ENCODE measurements around the gene SLC39A12.
"Not testable (repeated sequence)": the region's sequence is repeated elsewhere in the genome, so short reads cannot be mapped to it uniquely, and the experiment has no call there.

The SLC39A12 gene

GRCh38 chr10:17943033-17943745 is 8.5 kb upstream of the SLC39A12 start:
- H3K9me3 ChIP-seq (ENCODE audit: insufficient read depth, low read length) = no peaks in the 10 kb centered on the region
- no peak overlapping the region for H3K4me3 ChIP-seq (ENCODE audit: insufficient read depth, low read length, poor library complexity, severe bottlenecking)

DNA sequence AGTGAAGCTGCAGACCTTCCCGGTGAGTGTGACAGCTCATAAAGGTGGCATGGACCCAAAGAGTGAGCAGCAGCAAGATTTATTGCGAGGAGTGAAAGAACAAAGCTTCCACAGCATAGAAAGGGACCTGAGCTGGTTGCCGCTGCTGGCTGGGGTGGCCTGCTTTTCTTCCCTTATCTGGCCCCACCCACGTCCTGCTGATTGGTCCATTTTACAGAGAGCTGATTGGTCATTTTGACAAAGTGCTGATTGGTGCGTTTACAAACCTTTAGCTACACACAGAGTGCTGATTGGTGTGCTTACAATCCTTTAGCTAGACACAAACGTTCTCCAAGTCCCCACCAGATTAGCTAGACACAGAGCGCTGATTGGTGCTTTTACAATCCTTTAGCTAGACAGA is 1.4 kb upstream of the SLC39A12 start:
- not testable (repeated sequence) for H3K27ac ChIP-seq (ENCODE audit: low read depth, low read length); H3K27me3 ChIP-seq (ENCODE audit: low read length); H2AFZ ChIP-seq (ENCODE audit: low read depth, low read length, severe bottlenecking); H3K79me2 ChIP-seq (ENCODE audit: insufficient read depth, low read length); H3K4me3 ChIP-seq (ENCODE audit: insufficient read depth, low read length, poor library complexity, severe bottlenecking); H3K4me2 ChIP-seq (ENCODE audit: low read depth, low read length, poor library complexity, severe bottlenecking); H4K20me1 ChIP-seq (ENCODE audit: low read depth, low read length); H3K36me3 ChIP-seq (ENCODE audit: low read length); H3K9me2 ChIP-seq (replicated peaks; ENCODE audit: insufficient read depth, low read length); H3K9me3 ChIP-seq (ENCODE audit: insufficient read depth, low read length); H3K9ac ChIP-seq (ENCODE audit: low read length); H3F3A ChIP-seq (ENCODE audit: insufficient read depth)

More at GRCh38 chr10:17943033-17943745, 8.5 kb upstream of the SLC39A12 start:
- Histone ChIP-seq H3F3A (ENCODE audit: insufficient read depth) (no peaks in the 10 kb centered on the region), H3K9ac (ENCODE audit: low read length) (no peak overlapping the region), H3K79me2 (ENCODE audit: insufficient read depth, low read length) (no peaks in the 10 kb centered on the region), H3K4me2 (ENCODE audit: low read depth, low read length, poor library complexity, severe bottlenecking) (no peak overlapping the region), H3K27ac (ENCODE audit: low read depth, low read length) (no peak overlapping the region), H3K36me3 (ENCODE audit: low read length) (no peaks in the 10 kb centered on the region), H2AFZ (ENCODE audit: low read depth, low read length, severe bottlenecking) (no peak overlapping the region), H3K27me3 (ENCODE audit: low read length) (no peaks in the 10 kb centered on the region), H4K20me1 (ENCODE audit: low read depth, low read length) (no peaks in the 10 kb centered on the region), H3K9me2 (replicated peaks; ENCODE audit: insufficient read depth, low read length) (no peaks in the 10 kb centered on the region)
- no peak for TF ChIP-seq EZH2phosphoT487 (conservative IDR thresholded peaks at IDR 0.05; ENCODE audit: low read length)
- no peak for TF ChIP-seq CTCF (IDR thresholded peaks at IDR 0.05; ENCODE audit: insufficient read depth, low read length, poor library complexity, severe bottlenecking)

DNA sequence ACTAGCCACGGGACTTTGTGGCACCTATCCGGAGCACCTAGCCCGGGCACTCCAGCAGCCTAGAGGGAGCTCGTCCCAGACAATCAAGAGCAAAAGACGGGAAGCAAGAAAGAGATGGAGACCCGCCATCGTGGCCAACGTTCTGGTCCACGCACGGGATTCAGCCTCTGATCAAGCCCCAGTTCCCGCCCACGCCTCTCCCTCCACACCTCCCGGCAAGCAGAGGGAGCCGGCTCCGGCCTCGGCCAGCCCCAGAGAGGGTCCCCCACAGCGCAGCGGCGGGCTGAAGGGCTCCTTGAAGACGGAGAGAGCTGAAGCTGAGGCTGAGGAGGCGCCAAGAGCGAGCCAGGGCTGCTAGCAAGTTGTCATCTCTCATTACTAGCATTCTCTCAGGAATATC is 992 bp upstream of the SLC39A12 start:
- no peak overlapping the region for H3K9ac ChIP-seq (ENCODE audit: low read length)

GRCh38 chr10:17954372-17954771 is 2.7 kb downstream of the SLC39A12 start:
- H3K4me3 ChIP-seq (ENCODE audit: insufficient read depth, low read length, poor library complexity, severe bottlenecking); H4K20me1 ChIP-seq (ENCODE audit: low read depth, low read length); H3K27ac ChIP-seq (ENCODE audit: low read depth, low read length); H3K79me2 ChIP-seq (ENCODE audit: insufficient read depth, low read length); H3K27me3 ChIP-seq (ENCODE audit: low read length); H3K9ac ChIP-seq (ENCODE audit: low read length); H3F3A ChIP-seq (ENCODE audit: insufficient read depth); H3K36me3 ChIP-seq (ENCODE audit: low read length); H3K9me3 ChIP-seq (ENCODE audit: insufficient read depth, low read length); H3K4me2 ChIP-seq (ENCODE audit: low read depth, low read length, poor library complexity, severe bottlenecking); H2AFZ ChIP-seq (ENCODE audit: low read depth, low read length, severe bottlenecking); H3K9me2 ChIP-seq (replicated peaks; ENCODE audit: insufficient read depth, low read length): not testable (repeated sequence)

More for the DNA sequence above, 992 bp upstream of the SLC39A12 start:
- Histone ChIP-seq H3K9me3 (ENCODE audit: insufficient read depth, low read length) (no peaks in the 10 kb centered on the region), H2AFZ (ENCODE audit: low read depth, low read length, severe bottlenecking) (no peak overlapping the region), H4K20me1 (ENCODE audit: low read depth, low read length) (no peaks in the 10 kb centered on the region), H3K4me3 (ENCODE audit: insufficient read depth, low read length, poor library complexity, severe bottlenecking) (no peak overlapping the region), H3F3A (ENCODE audit: insufficient read depth) (no peaks in the 10 kb centered on the region), H3K27me3 (ENCODE audit: low read length) (no peaks in the 10 kb centered on the region), H3K9me2 (replicated peaks; ENCODE audit: insufficient read depth, low read length) (no peaks in the 10 kb centered on the region), H3K27ac (ENCODE audit: low read depth, low read length) (no peak overlapping the region), H3K36me3 (ENCODE audit: low read length) (no peaks in the 10 kb centered on the region), H3K4me2 (ENCODE audit: low read depth, low read length, poor library complexity, severe bottlenecking) (no peak overlapping the region), H3K79me2 (ENCODE audit: insufficient read depth, low read length) (no peaks in the 10 kb centered on the region)
- TF ChIP-seq EZH2phosphoT487 (conservative IDR thresholded peaks at IDR 0.05; ENCODE audit: low read length) (no peak), CTCF (IDR thresholded peaks at IDR 0.05; ENCODE audit: insufficient read depth, low read length, poor library complexity, severe bottlenecking) (no peak)

Data from SU-DHL-6 (cell line).